HEK293 (cell line): ENCODE results near the gene HOXA4.

Experiments
- ATF2 ChIP-seq: fragments of 450-650 bp; formaldehyde crosslinking; IDR thresholded peaks from 2 replicates; pipeline ENCODE4 v1.5.1; 2016; ENCODE audit warnings: missing biosample characterization, missing genetic modification characterization, low read depth
- BCL11B ChIP-seq: fragments of 450-650 bp; formaldehyde crosslinking; IDR thresholded peaks from 2 replicates; pipeline ENCODE4 v1.5.1; 2016; ENCODE audit warnings: low read depth, missing biosample characterization, missing genetic modification characterization
- CTCF ChIP-seq: fragments of 450-650 bp; formaldehyde crosslinking; IDR thresholded peaks from 2 replicates; pipeline ENCODE4 v1.5.1; 2016; ENCODE audit warnings: missing biosample characterization, missing genetic modification characterization
- ZNF133 ChIP-seq: fragments of 450-650 bp; formaldehyde crosslinking; IDR thresholded peaks from 2 replicates; pipeline ENCODE4 v1.5.1; 2016; ENCODE audit warnings: missing biosample characterization, missing genetic modification characterization
- ZNF157 ChIP-seq: fragments of 450-650 bp; formaldehyde crosslinking; IDR thresholded peaks from 2 replicates; pipeline ENCODE4 v1.5.1; 2016; ENCODE audit warnings: missing biosample characterization, missing genetic modification characterization
- ZNF169 ChIP-seq: fragments of 450-650 bp; formaldehyde crosslinking; IDR thresholded peaks from 2 replicates; pipeline ENCODE4 v1.5.1; 2016; ENCODE audit warnings: missing biosample characterization, missing genetic modification characterization
- ZNF184 ChIP-seq: fragments of 450-650 bp; IDR thresholded peaks from 2 replicates; pipeline ENCODE4 v1.5.1; 2018; ENCODE audit warnings: missing biosample characterization, mild to moderate bottlenecking, missing genetic modification characterization
- ZNF23 ChIP-seq: fragments of 450-650 bp; formaldehyde crosslinking; IDR thresholded peaks from 2 replicates; pipeline ENCODE4 v1.5.1; 2016; ENCODE audit warnings: missing biosample characterization, missing genetic modification characterization, borderline replicate concordance
- ZNF274 ChIP-seq, 2 experiments: fragments of 200-500 bp in 1 of 2; fragments of 450-650 bp in 1 of 2; sonication (Bioruptor generic) in 1 of 2; formaldehyde crosslinking in 1 of 2; IDR thresholded peaks; 2 replicates each; pipeline versions ENCODE4 v1.5.1 to v1.6.1; 2014 to 2016; ENCODE audit warnings: borderline replicate concordance in 1 of 2, inconsistent platforms in 1 of 2, low read length in 1 of 2, missing biosample characterization in 1 of 2, missing genetic modification characterization in 1 of 2
- ZNF558 ChIP-seq: fragments of 450-650 bp; formaldehyde crosslinking; IDR thresholded peaks from 2 replicates; pipeline ENCODE4 v1.5.1; 2016; ENCODE audit warnings: missing biosample characterization, missing genetic modification characterization
- ZNF610 ChIP-seq: fragments of 450-650 bp; formaldehyde crosslinking; IDR thresholded peaks from 2 replicates; pipeline ENCODE4 v1.5.1; 2016; ENCODE audit warnings: missing biosample characterization, missing genetic modification characterization, borderline replicate concordance
- ZNF658 ChIP-seq: fragments of 450-650 bp; formaldehyde crosslinking; IDR thresholded peaks from 2 replicates; pipeline ENCODE4; 2016; ENCODE audit warnings: missing biosample characterization, missing genetic modification characterization
- ZNF768 ChIP-seq: fragments of 450-650 bp; formaldehyde crosslinking; IDR thresholded peaks from 2 replicates; pipeline ENCODE4 v1.5.1; 2018; ENCODE audit warnings: missing biosample characterization, mild to moderate bottlenecking, missing genetic modification characterization

- TF ChIP-seq CTCF (tag by site-specific recombination) (no peak), ZNF169 (tag by site-specific recombination) (no peak), ZNF274 (IDR thresholded peaks at IDR 0.05; ENCODE audit: low read length) (no peak), ZNF274 (tag by site-specific recombination; IDR thresholded peaks at IDR 0.05; ENCODE audit: borderline replicate concordance) (no peak), ATF2 (tag by site-specific recombination) (no peak), ZNF558 (tag by site-specific recombination) (no peak), BCL11B (tag by site-specific recombination) (no peak), ZNF610 (tag by site-specific recombination) (no peak), ZNF133 (tag by site-specific recombination) (no peak), ZNF768 (no peak), ZNF157 (tag by site-specific recombination) (no peak), ZNF23 (tag by site-specific recombination) (no peak), ZNF658 (tag by site-specific recombination) (no peak), ZNF184 (tag by site-specific recombination) (no peak)
These were observed 26.6 kb upstream of the HOXA4 start for GRCh38 chr7:27156916-27157701.
